ENCODE measurements around the gene USP7. TPM values are rescaled to one million over a fixed set of nuclear protein-coding genes. Genes with fewer than 3 reads are reported as not detected.

USP7 gene
- total and polyA plus RNA-seq, 4 donors = 19.7 to 174 (median 56.0) TPM

DNA sequence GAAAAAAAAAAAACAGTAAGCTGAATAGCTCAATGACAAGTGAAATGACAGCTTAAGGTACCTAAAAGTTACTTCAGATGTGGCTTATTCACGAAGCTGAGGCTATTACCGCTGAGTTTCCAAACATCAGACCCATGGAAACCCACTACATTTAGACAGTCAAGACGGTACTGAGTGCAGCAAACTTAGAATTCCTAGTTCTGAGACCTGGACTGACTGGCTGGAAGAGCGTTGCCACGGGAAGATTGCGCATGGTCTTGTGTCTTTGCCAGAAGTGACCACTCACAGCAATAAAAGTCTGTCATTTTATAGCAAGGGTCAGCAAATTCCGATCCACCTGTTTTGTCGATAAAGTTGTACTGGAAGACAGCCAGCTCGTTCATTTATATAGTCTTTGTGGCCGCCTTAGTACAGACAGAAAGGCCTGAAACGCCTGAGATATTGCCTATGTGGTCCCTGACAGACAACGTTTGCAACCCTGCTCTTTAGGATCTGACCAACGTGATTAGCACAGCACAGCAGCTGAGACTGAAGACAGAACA is 62.3 kb downstream of the USP7 start:
- peaks cover 54 to 82% (median 71%) of the 10 kb centered on the region in 4 donors for H3K36me3 ChIP-seq (ENCODE audit: control insufficient read depth in 4 of 4, insufficient read depth in 4 of 4, low read length in 4 of 4)
- TF ChIP-seq, protein P1, sequence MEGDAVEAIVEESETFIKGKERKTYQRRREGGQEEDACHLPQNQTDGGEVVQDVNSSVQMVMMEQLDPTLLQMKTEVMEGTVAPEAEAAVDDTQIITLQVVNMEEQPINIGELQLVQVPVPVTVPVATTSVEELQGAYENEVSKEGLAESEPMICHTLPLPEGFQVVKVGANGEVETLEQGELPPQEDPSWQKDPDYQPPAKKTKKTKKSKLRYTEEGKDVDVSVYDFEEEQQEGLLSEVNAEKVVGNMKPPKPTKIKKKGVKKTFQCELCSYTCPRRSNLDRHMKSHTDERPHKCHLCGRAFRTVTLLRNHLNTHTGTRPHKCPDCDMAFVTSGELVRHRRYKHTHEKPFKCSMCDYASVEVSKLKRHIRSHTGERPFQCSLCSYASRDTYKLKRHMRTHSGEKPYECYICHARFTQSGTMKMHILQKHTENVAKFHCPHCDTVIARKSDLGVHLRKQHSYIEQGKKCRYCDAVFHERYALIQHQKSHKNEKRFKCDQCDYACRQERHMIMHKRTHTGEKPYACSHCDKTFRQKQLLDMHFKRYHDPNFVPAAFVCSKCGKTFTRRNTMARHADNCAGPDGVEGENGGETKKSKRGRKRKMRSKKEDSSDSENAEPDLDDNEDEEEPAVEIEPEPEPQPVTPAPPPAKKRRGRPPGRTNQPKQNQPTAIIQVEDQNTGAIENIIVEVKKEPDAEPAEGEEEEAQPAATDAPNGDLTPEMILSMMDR (IDR thresholded peaks at IDR 0.05; ENCODE audit: control extremely low read depth, extremely low read depth) = no peak
- no peak overlapping the region for H3K27ac ChIP-seq (ENCODE audit: low read depth in 1 of 2, low read length in 1 of 2)
- WGBS, 2 donors = 85 to 88% methylated on average over 13 of the region's 13 CpGs
- no peak for ATAC-seq (ENCODE audit: insufficient read depth, low FRiP score)
- no peaks in the 10 kb centered on the region for H3K4me1 ChIP-seq (ENCODE audit: control insufficient read depth in 5 of 5, insufficient read depth in 5 of 5, low read length in 5 of 5)
- H3K9me3 ChIP-seq (ENCODE audit: control insufficient read depth in 4 of 4, insufficient read depth in 3 of 4, low read length in 3 of 4) = no peaks in the 10 kb centered on the region
- H3K27me3 ChIP-seq (ENCODE audit: control insufficient read depth in 3 of 3, insufficient read depth in 3 of 3, low read length in 2 of 3) = no peaks in the 10 kb centered on the region
- no peak overlapping the region for H3K4me3 ChIP-seq
- no peak for DNase-seq
- no peak overlapping the region for H3K9ac ChIP-seq (ENCODE audit: insufficient read depth in 1 of 2, low read length in 2 of 2)

DNA sequence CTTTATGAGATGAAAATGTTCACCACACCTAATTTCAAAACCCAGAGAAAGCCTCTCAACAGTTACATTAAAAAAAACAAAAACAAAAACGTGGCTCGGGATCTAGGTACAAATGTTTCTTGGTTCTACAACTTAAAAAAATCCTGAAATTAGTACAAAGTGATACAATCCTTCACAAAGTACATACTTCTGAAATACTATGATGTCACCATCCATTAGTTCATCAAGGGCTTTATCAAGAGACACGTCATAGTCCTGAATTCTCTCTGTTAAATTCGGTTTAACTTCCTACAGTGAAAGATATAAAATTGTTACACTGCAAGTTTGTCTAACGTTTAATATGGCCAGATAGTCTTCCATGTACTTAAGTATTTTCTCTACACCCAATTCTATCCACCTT is 63.4 kb downstream of the USP7 start:
- no peaks in the 10 kb centered on the region for H3K4me1 ChIP-seq (ENCODE audit: control insufficient read depth in 5 of 5, insufficient read depth in 5 of 5, low read length in 5 of 5)
- H3K9me3 ChIP-seq (ENCODE audit: control insufficient read depth in 4 of 4, insufficient read depth in 3 of 4, low read length in 3 of 4) = no peaks in the 10 kb centered on the region
- ATAC-seq (ENCODE audit: insufficient read depth, low FRiP score) = no peak
- H3K36me3 ChIP-seq (ENCODE audit: control insufficient read depth in 4 of 4, insufficient read depth in 4 of 4, low read length in 4 of 4) = peaks cover 52 to 77% (median 68%) of the 10 kb centered on the region in 4 donors
- H3K27ac ChIP-seq (ENCODE audit: low read depth in 1 of 2, low read length in 1 of 2) = no peak overlapping the region
- WGBS, 2 donors = 84 to 92% methylated on average over 5 of the region's 5 CpGs
- H3K27me3 ChIP-seq (ENCODE audit: control insufficient read depth in 3 of 3, insufficient read depth in 3 of 3, low read length in 2 of 3) = no peaks in the 10 kb centered on the region
- TF ChIP-seq, protein P1 (IDR thresholded peaks at IDR 0.05; ENCODE audit: control extremely low read depth, extremely low read depth) = no peak
- no peak for DNase-seq
- H3K4me3 ChIP-seq = no peak overlapping the region
- no peak overlapping the region for H3K9ac ChIP-seq (ENCODE audit: insufficient read depth in 1 of 2, low read length in 2 of 2)

DNA sequence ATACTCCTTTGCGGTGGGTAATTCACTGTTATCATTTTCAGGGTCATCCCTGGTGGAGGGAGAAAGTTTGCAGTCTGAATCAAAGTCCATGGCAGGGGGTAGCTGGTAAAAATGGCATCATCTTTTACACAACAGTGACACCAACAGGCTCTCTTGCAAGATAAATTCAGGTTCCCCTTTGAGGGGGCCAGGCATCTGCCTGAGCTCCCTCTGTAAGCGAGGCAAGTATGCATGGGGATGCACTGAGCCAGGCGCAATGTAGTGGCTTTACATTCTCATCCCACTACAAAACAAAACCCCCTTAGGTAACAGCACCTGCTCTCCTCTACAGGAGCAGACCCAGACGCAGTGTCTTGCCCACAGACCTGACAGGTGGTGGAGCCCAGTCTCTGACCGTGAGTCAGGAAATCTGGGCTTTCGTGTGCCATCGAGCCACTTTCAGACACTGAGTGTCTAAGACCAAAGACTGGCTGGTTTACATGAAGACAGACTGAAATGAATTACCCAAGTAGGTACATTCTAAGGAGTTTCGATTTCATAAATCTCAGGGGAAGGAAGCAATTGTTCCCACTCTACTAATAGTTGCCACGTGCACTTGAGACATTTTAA is 63.9 kb downstream of the USP7 start:
- peaks cover 54 to 77% (median 70%) of the 10 kb centered on the region in 4 donors for H3K36me3 ChIP-seq (ENCODE audit: control insufficient read depth in 4 of 4, insufficient read depth in 4 of 4, low read length in 4 of 4)
- ATAC-seq (ENCODE audit: insufficient read depth, low FRiP score) = no peak

More for the DNA sequence above, 63.9 kb downstream of the USP7 start:
- no peaks in the 10 kb centered on the region for H3K9me3 ChIP-seq (ENCODE audit: control insufficient read depth in 4 of 4, insufficient read depth in 3 of 4, low read length in 3 of 4)
- H3K27me3 ChIP-seq (ENCODE audit: control insufficient read depth in 3 of 3, insufficient read depth in 3 of 3, low read length in 2 of 3) = no peaks in the 10 kb centered on the region
- H3K27ac ChIP-seq (ENCODE audit: low read depth in 1 of 2, low read length in 1 of 2) = no peak overlapping the region
- TF ChIP-seq, protein P1 (IDR thresholded peaks at IDR 0.05; ENCODE audit: control extremely low read depth, extremely low read depth) = no peak
- H3K4me1 ChIP-seq (ENCODE audit: control insufficient read depth in 5 of 5, insufficient read depth in 5 of 5, low read length in 5 of 5) = no peaks in the 10 kb centered on the region
- DNase-seq = no peak
- WGBS, 2 donors = 85 to 90% methylated on average over 9 of the region's 9 CpGs
- no peak overlapping the region for H3K4me3 ChIP-seq
- no peak overlapping the region for H3K9ac ChIP-seq (ENCODE audit: insufficient read depth in 1 of 2, low read length in 2 of 2)

Measured in lung (tissue), 12 donors.